HCT116 (cell line): ENCODE measurements around the gene LNPEP. TPM values are rescaled to one million over a fixed set of nuclear protein-coding genes. Genes with fewer than 3 reads are reported as not detected.

ENCODE experiments used
- ATAC-seq: fragments of 200-7000 bp; cut with Tn5 transposase; 2 replicates; pipeline ENCODE4 v1.9.1; 2020; ENCODE audit warnings: mild to moderate bottlenecking, moderate library complexity
- BruUV-seq: library from RNA; stranded (reverse); fragments of 400-500 nt; replicated peaks from 2 replicates; lab custom pipeline; 2021; lab: Mats Ljungman, UMichigan
- CTCF ChIA-PET: fragments of 300-600 bp; sonication (Branson Sonifier 250); formaldehyde crosslinking; loops from one replicate; lab custom pipeline; 2021; ENCODE audit warnings: antibody characterized with exemption; lab: Charles Lee
- POLR2A ChIA-PET: fragments of 300-600, 350-600 bp; sonication (Branson Sonifier 250); formaldehyde crosslinking; loops from one replicate; lab custom pipeline; 2021; ENCODE audit warnings: antibody characterized with exemption; lab: Charles Lee
- RAD21 ChIA-PET, 2 experiments: fragments of 300-600 bp; sonication (Branson Sonifier 250); formaldehyde crosslinking; loops; one replicate each; lab custom pipeline; 2023; ENCODE audit warnings: low total read pairs in 2 of 2; ENCODE audit not compliant: uncharacterized antibody in 2 of 2, unreplicated experiment in 2 of 2, low non-redundant PET in 1 of 2; lab: Charles Lee
- DNase-seq: peaks from one replicate; pipeline ENCODE4 v3.0.0-alpha.2; 2010; ENCODE audit warnings: low read depth, low spot score
- H2AFZ ChIP-seq: fragments of 200-600 bp; shearing (Covaris generic), sonication (generic); 2 replicates; pipeline ENCODE4 v1.6.1; 2017; ENCODE audit warnings: low read depth, mixed run types, mixed read lengths, antibody characterized with exemption, low read length; ENCODE audit not compliant: poor library complexity, severe bottlenecking
- H3K27ac ChIP-seq: 2 replicates; pipeline ENCODE4 v1.5.1; 2012; ENCODE audit warnings: low read depth, low read length
- H3K27me3 ChIP-seq: fragments of 200-600 bp; sonication (generic); 2 replicates; pipeline ENCODE4 v1.6.1; 2016; ENCODE audit warnings: mixed run types, low read length, mixed read lengths; ENCODE audit not compliant: insufficient read depth
- H3K36me3 ChIP-seq, 2 experiments: fragments of 200-500 bp in 1 of 2; fragments of 200-600 bp in 1 of 2; sonication (Bioruptor generic) in 1 of 2; sonication (generic) in 1 of 2; 2 replicates each; pipeline versions ENCODE4 v1.5.1 to v1.6.1; 2014 to 2016; ENCODE audit warnings: low read length in 2 of 2, inconsistent platforms in 1 of 2, mixed read lengths in 1 of 2, mixed run types in 1 of 2; ENCODE audit not compliant: insufficient read depth in 2 of 2, control insufficient read depth in 1 of 2
- H3K4me1 ChIP-seq, 2 experiments: fragments of 200-600 bp in 1 of 2; sonication (generic) in 1 of 2; 2 replicates each; pipeline versions ENCODE4 v1.5.1 to v1.6.1; 2012 to 2017; ENCODE audit warnings: low read length in 2 of 2, inconsistent platforms in 1 of 2, mild to moderate bottlenecking in 1 of 2, mixed read lengths in 1 of 2, mixed run types in 1 of 2, moderate library complexity in 1 of 2; ENCODE audit not compliant: insufficient read depth in 2 of 2, control insufficient read depth in 1 of 2
- H3K4me2 ChIP-seq: fragments of 200-600 bp; sonication (generic); 2 replicates; pipeline ENCODE4 v1.6.1; 2017; ENCODE audit warnings: mixed run types, low read length, mixed read lengths
- H3K4me3 ChIP-seq, 2 experiments: fragments of 200-600 bp in 1 of 2; sonication (generic) in 1 of 2; replicated peaks in 1 of 2; 2 replicates each; pipeline ENCODE4 v1.5.1; 2011 to 2016; ENCODE audit warnings: low read length in 2 of 2, control low read depth in 1 of 2, low read depth in 1 of 2, mild to moderate bottlenecking in 1 of 2, mixed read lengths in 1 of 2, mixed run types in 1 of 2
- H3K79me2 ChIP-seq: fragments of 200-600 bp; sonication (generic); 2 replicates; pipeline ENCODE4 v1.6.1; 2017; ENCODE audit warnings: mild to moderate bottlenecking, mixed run types, low read length, moderate library complexity, mixed read lengths; ENCODE audit not compliant: insufficient read depth
- H3K9ac ChIP-seq: fragments of 200-600 bp; sonication (generic); 2 replicates; pipeline ENCODE4 v1.6.1; 2016; ENCODE audit warnings: low read length, mixed read lengths
- H3K9me2 ChIP-seq: fragments of 200-600 bp; sonication (generic), shearing (Covaris generic); 2 replicates; pipeline ENCODE4 v1.6.1; 2017; ENCODE audit warnings: mixed run types, mild to moderate bottlenecking, moderate library complexity; ENCODE audit not compliant: insufficient read depth
- H3K9me3 ChIP-seq, 2 experiments: fragments of 200-500 bp in 1 of 2; fragments of 200-600 bp in 1 of 2; sonication (Bioruptor generic) in 1 of 2; sonication (generic) in 1 of 2; 2 replicates each; pipeline ENCODE4 v1.6.1; 2014 to 2017; ENCODE audit warnings: low read length in 2 of 2, mixed read lengths in 2 of 2, inconsistent platforms in 1 of 2, low read depth in 1 of 2, mild to moderate bottlenecking in 1 of 2, mixed run types in 1 of 2, moderate library complexity in 1 of 2; ENCODE audit not compliant: control insufficient read depth in 1 of 2, insufficient read depth in 1 of 2
- H4K20me1 ChIP-seq: fragments of 200-600 bp; sonication (generic), shearing (Covaris generic); 2 replicates; pipeline ENCODE4 v1.6.1; 2017; ENCODE audit warnings: mixed run types, mild to moderate bottlenecking, moderate library complexity; ENCODE audit not compliant: insufficient read depth
- CBX3 ChIP-seq: IDR thresholded peaks from 2 replicates; pipeline ENCODE4 v1.6.1; 2012; ENCODE audit warnings: low read depth
- CEBPB ChIP-seq: IDR thresholded peaks from 2 replicates; pipeline ENCODE4 v1.6.1; 2012; ENCODE audit warnings: low read depth
- POLR2A ChIP-seq: IDR thresholded peaks from 2 replicates; pipeline ENCODE4 v1.7.0; 2011; ENCODE audit warnings: borderline replicate concordance; ENCODE audit not compliant: insufficient read depth, insufficient read length; ENCODE audit errors: extremely low read depth
- POLR2AphosphoS5 ChIP-seq: IDR thresholded peaks from 2 replicates; pipeline ENCODE4 v1.6.1; 2011; ENCODE audit warnings: mild to moderate bottlenecking, low read depth, low read length, moderate library complexity
- SIN3A ChIP-seq: IDR thresholded peaks from 2 replicates; pipeline ENCODE4 v1.6.1; 2012; ENCODE audit warnings: low read depth
- SP1 ChIP-seq: IDR thresholded peaks from 2 replicates; pipeline ENCODE4 v1.6.1; 2012; ENCODE audit warnings: low read depth
- SRF ChIP-seq: IDR thresholded peaks from 2 replicates; pipeline ENCODE4 v1.6.1; 2012; ENCODE audit warnings: low read depth
- YY1 ChIP-seq: IDR thresholded peaks from 2 replicates; pipeline ENCODE4 v1.6.1; 2011; ENCODE audit warnings: low read length, low read depth, moderate library complexity, mild to moderate bottlenecking; ENCODE audit not compliant: insufficient replicate concordance; ENCODE audit errors: extremely low read depth
- ZFX ChIP-seq: fragments of 450-650 bp; IDR thresholded peaks from 2 replicates; pipeline ENCODE4 v1.6.1; 2017
- intact Hi-C: fragments of 100-400 bp; cut with micrococcal nuclease; formaldehyde crosslinking; loops from 2 replicates; pipeline ENCODE4 v1.10.0; 2022
- total RNA-seq: library from RNA; stranded (reverse); gene quantifications from one replicate; pipeline ENCODE4 v1.2.1, GENCODE V29; 2021; ENCODE audit not compliant: unreplicated experiment
- TF ChIP-seq, protein P1 (sequence below), 3 experiments: fragments of 200-600 bp in 1 of 3; sonication (generic) in 1 of 3; IDR thresholded peaks in 2 of 3; conservative IDR thresholded peaks in 1 of 3; 2 replicates each; pipeline ENCODE4 v1.5.1; 2012 to 2017; ENCODE audit warnings: low read depth in 2 of 3, low read length in 2 of 3, antibody characterized with exemption in 1 of 3, borderline replicate concordance in 1 of 3, control low read depth in 1 of 3, mild to moderate bottlenecking in 1 of 3, mixed read lengths in 1 of 3, mixed run types in 1 of 3, moderate library complexity in 1 of 3; ENCODE audit not compliant: insufficient read depth in 1 of 3
- TF ChIP-seq, protein P2 (sequence below): IDR thresholded peaks from 2 replicates; pipeline ENCODE4 v1.6.1; 2012
- TF ChIP-seq, protein P3 (sequence below): IDR thresholded peaks from 2 replicates; pipeline ENCODE4 v1.6.1; 2011; ENCODE audit warnings: mild to moderate bottlenecking, low read length, moderate library complexity; ENCODE audit not compliant: insufficient replicate concordance; ENCODE audit errors: extremely low read depth
- TF ChIP-seq, protein P4 (sequence below): IDR thresholded peaks from 2 replicates; pipeline ENCODE4 v1.6.1; 2012

LNPEP gene
- total RNA-seq, 1 experiment from 2014 or later = 14.9 TPM

DNA sequence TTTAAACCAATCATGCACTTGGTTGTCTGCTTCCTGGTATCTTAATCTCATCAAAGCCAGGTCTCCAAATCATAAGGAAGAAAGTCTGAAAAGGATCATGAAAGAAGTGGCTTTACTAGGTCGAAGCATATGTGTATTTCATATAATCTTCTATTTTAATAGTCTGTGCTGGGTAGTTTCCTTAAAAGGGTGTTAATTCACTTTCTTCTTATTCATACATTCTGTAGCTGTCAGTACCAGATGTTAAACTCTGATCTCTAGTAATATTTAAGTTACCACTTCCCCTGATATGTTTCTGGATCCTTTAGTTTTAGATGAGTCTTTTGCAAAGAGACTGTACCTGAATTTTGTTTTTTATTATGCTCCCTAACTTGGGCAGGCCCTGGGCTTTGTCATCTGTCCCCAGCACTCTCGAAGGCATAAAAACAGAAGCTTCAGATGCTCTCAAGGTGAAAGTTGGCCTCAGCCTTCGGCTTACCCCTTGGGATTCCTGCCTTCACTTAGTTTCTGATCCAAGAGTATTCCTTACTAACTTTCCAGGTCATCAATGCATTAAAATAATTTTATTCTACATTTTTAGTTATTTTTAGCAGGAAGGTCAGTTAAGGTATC, 15.0 kb upstream of the LNPEP start:
- Histone ChIP-seq H3K27me3 (no peaks in the 10 kb centered on the region), H3K79me2 (no peaks in the 10 kb centered on the region), H4K20me1 (no peaks in the 10 kb centered on the region), H3K9me2 (no peaks in the 10 kb centered on the region), H3K4me2 (no peak overlapping the region), H3K4me3 (no peak overlapping the region), H2AFZ (no peak overlapping the region), H3K9me3 (no peaks in the 10 kb centered on the region), H3K27ac (no peak overlapping the region), H3K36me3 (no peaks in the 10 kb centered on the region), H3K9ac (no peak overlapping the region), H3K4me1 (no peaks in the 10 kb centered on the region)
- no TSS peak for BruUV-seq
- no peak for DNase-seq
- ChIA-PET POLR2A (no interaction called here), CTCF (no interaction called here), RAD21 (no interaction called here)
- intact Hi-C loops = no loop called here
- ATAC-seq = no peak
- TF ChIP-seq CEBPB (no peak), SP1 (no peak), ZFX (no peak), YY1 (no peak), POLR2A (no peak), SIN3A (no peak), POLR2AphosphoS5 (no peak), SRF (no peak), CBX3 (no peak)
- TF ChIP-seq, protein P1, sequence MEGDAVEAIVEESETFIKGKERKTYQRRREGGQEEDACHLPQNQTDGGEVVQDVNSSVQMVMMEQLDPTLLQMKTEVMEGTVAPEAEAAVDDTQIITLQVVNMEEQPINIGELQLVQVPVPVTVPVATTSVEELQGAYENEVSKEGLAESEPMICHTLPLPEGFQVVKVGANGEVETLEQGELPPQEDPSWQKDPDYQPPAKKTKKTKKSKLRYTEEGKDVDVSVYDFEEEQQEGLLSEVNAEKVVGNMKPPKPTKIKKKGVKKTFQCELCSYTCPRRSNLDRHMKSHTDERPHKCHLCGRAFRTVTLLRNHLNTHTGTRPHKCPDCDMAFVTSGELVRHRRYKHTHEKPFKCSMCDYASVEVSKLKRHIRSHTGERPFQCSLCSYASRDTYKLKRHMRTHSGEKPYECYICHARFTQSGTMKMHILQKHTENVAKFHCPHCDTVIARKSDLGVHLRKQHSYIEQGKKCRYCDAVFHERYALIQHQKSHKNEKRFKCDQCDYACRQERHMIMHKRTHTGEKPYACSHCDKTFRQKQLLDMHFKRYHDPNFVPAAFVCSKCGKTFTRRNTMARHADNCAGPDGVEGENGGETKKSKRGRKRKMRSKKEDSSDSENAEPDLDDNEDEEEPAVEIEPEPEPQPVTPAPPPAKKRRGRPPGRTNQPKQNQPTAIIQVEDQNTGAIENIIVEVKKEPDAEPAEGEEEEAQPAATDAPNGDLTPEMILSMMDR (IDR thresholded peaks at IDR 0.05 in 2 of 3, conservative IDR thresholded peaks at IDR 0.05 in 1 of 3; ENCODE audit: borderline replicate concordance in 1 of 3, insufficient read depth in 1 of 3, low read depth in 2 of 3, low read length in 2 of 3) = no peak
- TF ChIP-seq, protein P2, sequence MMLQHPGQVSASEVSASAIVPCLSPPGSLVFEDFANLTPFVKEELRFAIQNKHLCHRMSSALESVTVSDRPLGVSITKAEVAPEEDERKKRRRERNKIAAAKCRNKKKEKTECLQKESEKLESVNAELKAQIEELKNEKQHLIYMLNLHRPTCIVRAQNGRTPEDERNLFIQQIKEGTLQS = no peak
- TF ChIP-seq, protein P3, sequence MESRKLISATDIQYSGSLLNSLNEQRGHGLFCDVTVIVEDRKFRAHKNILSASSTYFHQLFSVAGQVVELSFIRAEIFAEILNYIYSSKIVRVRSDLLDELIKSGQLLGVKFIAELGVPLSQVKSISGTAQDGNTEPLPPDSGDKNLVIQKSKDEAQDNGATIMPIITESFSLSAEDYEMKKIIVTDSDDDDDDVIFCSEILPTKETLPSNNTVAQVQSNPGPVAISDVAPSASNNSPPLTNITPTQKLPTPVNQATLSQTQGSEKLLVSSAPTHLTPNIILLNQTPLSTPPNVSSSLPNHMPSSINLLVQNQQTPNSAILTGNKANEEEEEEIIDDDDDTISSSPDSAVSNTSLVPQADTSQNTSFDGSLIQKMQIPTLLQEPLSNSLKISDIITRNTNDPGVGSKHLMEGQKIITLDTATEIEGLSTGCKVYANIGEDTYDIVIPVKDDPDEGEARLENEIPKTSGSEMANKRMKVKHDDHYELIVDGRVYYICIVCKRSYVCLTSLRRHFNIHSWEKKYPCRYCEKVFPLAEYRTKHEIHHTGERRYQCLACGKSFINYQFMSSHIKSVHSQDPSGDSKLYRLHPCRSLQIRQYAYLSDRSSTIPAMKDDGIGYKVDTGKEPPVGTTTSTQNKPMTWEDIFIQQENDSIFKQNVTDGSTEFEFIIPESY = no peak
- TF ChIP-seq, protein P4, sequence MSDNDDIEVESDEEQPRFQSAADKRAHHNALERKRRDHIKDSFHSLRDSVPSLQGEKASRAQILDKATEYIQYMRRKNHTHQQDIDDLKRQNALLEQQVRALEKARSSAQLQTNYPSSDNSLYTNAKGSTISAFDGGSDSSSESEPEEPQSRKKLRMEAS = no peak
